ENCODE data around the gene YTHDC2.

Gene YTHDC2

GRCh38 chr5:113606298-113607134 lies 93.0 kb downstream of the YTHDC2 start:
- DNase-seq = peak; percentile 11

DNA sequence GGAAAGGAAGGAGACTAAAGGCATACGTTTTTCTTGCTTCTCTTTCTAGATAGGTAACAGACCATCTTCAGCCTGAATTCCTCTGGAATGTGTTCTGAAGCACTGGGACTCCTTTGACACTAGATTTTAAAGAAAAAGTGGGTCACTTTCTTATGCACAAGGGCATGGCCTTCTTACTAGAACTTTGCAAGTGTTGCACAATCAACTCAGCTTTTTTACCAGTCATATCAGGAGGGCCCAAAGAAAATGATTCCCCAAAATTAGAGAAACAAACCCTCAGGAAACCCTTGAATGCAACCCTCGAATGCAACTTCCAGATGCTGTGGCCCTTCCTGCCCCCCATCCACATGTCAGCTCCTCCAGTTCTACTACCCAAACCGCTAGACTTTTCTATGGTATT lies 93.9 kb downstream of the YTHDC2 start:
- DNase-seq = no peak

DNA sequence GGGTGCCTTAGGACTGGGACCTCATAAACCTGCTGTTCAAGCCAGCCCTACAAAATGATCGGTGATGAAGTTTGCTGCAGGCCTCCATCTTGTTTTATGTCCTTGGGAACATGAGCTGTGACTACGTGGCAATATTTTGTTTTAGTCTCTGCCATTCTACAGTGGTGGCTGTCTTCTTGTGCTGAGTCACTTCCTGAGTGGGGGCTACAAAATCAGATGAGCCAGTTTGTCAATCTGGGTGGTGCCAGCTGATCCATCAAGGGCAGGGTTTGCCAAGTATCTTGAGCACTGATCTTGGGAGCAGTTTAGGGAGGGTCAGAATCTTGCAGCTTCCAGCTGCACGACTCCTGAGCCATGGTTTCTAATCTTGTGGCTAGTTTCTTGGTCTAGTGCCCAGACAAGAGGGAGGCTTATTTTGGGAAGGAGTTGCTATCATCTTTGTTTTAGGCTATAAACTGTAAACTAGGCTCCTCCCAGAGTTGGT lies 94.7 kb downstream of the YTHDC2 start:
- no peak for DNase-seq

- DNase-seq = no peak
These were observed 98.6 kb downstream of the YTHDC2 start for GRCh38 chr5:113612060-113612496.

GRCh38 chr5:113614191-113614590 lies 100.7 kb downstream of the YTHDC2 start:
- DNase-seq = no peak

DNA sequence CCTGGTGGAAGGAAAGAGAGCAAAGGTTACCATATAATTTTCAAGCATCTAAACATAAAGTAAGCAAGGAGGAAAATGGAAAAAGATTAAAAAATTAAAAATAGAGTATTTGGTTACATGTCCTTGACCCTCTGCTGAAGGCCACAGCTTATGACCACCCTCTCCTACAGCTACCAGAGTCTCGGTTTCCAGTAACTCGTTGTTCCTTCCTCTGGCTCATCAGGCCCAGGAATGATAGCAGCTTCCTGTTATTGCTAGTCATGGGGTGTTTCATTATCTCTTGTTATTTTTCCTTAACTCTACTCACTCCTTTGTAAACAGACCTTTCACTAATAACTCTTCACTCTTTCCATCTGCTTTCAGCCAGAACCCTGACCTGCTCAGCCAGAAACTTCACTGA lies 102.2 kb downstream of the YTHDC2 start:
- no peak for DNase-seq

GRCh38 chr5:113617191-113617796 lies 103.8 kb downstream of the YTHDC2 start:
- DNase-seq = no peak

DNA sequence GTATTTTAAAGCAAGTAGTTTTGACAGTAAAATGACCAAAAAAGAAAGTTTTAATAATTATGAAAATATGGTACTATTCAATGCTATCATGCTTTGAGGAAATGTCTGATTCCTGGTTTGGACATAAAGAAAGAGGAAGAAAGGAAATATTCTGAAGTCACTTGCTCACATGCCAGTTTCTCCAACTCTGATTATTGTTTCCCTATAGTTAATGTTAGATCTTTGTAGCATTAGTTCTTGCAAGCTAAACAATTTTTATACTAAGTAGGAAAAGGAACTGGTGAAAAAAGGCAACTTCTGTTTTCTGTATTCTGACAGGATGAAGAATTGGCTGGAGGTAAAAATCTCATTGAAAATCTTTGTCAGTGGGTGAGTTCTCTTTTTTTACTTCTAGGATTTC lies 119.5 kb downstream of the YTHDC2 start:
- no peak for DNase-seq

DNA sequence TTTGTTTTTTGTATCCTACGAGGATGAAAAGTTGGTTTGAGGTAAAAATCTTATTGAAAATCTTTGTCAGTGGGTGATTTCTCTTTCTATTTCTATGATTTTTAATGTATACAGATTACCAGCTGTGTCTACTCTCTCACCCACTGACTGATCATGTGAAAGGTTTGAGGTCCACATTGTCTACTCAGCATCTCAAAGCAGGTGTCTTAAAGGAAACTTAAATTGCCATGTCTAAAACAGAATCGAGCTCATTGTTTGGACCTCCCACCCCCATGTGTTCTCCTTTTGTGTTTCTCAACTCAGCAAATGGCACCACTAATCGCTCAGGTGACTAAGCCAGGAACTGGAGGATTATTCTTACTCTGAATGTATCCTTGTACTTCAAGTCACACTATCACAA lies 121.5 kb downstream of the YTHDC2 start:
- no peak for DNase-seq

DNA sequence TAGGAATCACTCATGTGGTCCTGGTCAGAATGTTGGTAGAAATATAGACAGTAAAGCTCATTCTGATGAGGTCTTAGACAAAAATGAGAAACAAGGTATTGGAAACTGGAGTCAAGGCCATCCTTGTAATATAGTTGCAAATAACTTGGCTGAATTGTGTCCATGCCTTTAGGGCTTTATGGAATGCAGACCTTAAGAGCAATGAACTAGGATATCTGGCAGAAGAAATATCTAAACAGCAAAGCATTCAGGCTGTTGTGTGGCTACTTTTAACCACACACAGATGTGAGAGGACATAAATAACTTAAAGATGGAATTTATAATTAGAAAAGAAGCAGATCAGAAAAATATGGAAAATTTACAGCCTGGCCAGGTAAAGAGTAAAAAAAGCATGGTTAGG lies 128.2 kb downstream of the YTHDC2 start:
- DNase-seq = no peak

Measured in NCI-H1048 (cell line).